ENCODE data around the gene PNPLA3.
A peak's percentile ranks its signal among the peaks of the same experiment; 100 is the strongest.

Gene PNPLA3

GRCh38 chr22:43880541-43880991 is 43.0 kb upstream of the PNPLA3 start:
- TF ChIP-seq, protein P1, sequence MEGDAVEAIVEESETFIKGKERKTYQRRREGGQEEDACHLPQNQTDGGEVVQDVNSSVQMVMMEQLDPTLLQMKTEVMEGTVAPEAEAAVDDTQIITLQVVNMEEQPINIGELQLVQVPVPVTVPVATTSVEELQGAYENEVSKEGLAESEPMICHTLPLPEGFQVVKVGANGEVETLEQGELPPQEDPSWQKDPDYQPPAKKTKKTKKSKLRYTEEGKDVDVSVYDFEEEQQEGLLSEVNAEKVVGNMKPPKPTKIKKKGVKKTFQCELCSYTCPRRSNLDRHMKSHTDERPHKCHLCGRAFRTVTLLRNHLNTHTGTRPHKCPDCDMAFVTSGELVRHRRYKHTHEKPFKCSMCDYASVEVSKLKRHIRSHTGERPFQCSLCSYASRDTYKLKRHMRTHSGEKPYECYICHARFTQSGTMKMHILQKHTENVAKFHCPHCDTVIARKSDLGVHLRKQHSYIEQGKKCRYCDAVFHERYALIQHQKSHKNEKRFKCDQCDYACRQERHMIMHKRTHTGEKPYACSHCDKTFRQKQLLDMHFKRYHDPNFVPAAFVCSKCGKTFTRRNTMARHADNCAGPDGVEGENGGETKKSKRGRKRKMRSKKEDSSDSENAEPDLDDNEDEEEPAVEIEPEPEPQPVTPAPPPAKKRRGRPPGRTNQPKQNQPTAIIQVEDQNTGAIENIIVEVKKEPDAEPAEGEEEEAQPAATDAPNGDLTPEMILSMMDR (IDR thresholded peaks at IDR 0.05; ENCODE audit: borderline replicate concordance, insufficient read depth, low read depth, low read length), result no peak
- no peak overlapping the region for H3K4me3 ChIP-seq (ENCODE audit: low read depth, low read length)

GRCh38 chr22:43881091-43882061 is 42.2 kb upstream of the PNPLA3 start:
- TF ChIP-seq, protein P1 (IDR thresholded peaks at IDR 0.05; ENCODE audit: borderline replicate concordance, insufficient read depth, low read depth, low read length), result no peak
- H3K4me3 ChIP-seq (ENCODE audit: low read depth, low read length), result no peak overlapping the region

DNA sequence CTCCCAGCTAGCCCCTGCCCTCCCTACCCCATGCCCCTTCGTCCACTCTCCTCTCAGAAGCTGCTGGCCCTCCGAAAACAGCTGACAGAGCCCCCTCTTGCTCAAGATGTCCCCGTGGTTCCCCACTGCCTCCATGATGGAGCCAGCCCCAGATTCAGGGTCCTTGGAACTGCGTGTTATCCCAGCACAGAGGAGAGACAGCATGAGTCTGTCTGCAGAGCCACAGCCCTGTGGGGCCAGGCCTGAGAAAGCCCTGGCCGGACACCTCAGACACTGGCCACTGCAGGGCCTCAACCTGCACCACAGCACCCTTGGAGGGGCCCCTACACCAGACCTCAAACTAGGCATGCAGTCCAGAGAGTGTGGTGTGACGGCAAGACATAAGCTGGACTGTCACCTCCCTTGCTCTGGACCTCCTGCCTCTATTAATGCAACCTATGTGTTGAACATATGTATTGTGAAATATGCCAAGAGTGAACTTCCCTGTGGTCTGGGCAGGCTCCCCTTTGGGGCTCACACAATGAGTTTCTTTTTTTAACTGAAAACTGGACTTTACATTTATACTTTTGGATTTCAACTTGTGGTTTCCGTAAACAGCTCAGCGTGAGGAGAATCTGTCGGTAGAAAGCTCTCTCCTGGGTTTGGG is 41.4 kb upstream of the PNPLA3 start:
- TF ChIP-seq, protein P1 (IDR thresholded peaks at IDR 0.05; ENCODE audit: borderline replicate concordance, insufficient read depth, low read depth, low read length), result no peak
- H3K4me3 ChIP-seq (ENCODE audit: low read depth, low read length), result no peak overlapping the region

- H3K4me3 ChIP-seq (ENCODE audit: low read depth, low read length), result no peak overlapping the region
- TF ChIP-seq, protein P1 (IDR thresholded peaks at IDR 0.05; ENCODE audit: borderline replicate concordance, insufficient read depth, low read depth, low read length), result peak; percentile 80
Measured at GRCh38 chr22:43883012-43883661, 40.5 kb upstream of the PNPLA3 start.

DNA sequence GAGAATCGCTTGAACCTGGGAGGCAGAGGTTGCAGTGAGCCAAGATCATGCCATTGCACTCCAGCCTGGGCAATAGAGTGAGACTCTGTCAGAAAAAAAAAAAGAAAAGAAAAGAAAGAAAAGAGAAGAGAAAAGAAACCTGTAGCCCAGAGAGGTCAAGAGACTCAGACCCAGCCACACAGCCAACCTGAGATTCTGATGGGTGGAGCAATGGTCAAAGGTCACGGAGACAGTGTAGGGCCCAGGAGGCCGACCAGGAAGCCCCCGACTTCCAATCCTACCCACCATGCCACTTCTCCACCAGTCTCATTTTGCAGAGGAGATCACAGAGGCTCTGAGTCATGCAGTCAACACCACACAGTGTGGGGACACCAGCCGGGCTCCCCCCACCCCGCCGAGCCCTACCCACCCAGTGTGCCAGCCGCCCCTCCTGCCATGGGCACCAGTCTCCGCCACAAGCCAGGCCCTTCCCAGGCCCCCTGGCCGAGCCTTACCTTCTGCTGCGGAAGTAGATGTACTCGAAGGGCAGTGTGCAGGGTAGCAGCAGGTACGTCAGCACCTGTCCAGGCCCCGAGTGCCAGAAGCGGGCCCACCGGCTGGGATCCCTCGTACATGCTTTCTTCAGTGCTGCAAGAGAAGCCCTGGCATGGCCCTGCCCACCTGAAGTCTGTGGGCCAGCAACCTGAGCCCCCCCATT is 39.7 kb upstream of the PNPLA3 start:
- H3K4me3 ChIP-seq (ENCODE audit: low read depth, low read length), result no peak overlapping the region
- TF ChIP-seq, protein P1 (IDR thresholded peaks at IDR 0.05; ENCODE audit: borderline replicate concordance, insufficient read depth, low read depth, low read length), result no peak

DNA sequence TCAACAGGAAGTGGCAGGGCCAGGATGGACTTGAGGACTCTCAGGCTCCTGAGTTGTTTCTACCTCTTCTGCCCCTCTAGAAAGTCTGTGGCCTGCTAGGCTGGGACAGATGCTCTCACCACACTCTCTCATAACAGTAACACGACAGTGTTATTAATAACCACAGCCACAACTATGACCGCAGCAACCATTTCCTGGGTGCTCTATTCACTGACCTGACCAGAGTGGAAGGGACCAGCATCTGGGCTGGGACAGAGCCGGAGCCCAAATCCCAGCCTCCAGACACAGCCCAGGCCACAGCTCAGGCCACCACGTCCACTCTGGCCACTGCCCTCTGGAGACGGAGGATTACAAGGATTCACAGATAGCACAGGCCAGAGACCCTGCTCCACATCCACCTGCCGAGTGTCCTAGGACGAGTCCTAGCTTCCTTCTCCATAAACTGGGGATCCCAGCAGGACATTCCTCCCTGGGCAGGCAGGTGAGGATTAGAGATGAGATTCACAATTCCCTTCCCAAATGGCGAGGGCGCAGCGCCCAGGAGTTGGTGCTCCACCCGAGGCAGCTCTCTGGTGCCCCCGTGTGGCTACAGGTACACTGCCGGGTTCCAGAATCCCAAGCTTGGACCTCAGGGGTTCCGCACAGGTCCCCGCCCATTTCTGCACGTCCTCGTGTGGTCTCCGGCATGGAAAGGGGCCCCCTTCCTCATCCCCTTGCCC is 38.8 kb upstream of the PNPLA3 start:
- H3K4me3 ChIP-seq (ENCODE audit: low read depth, low read length), result peak overlapping the region; percentile 16

More for the DNA sequence above, 38.8 kb upstream of the PNPLA3 start:
- TF ChIP-seq, protein P1 (IDR thresholded peaks at IDR 0.05; ENCODE audit: borderline replicate concordance, insufficient read depth, low read depth, low read length), result peak; percentile 92
